ENCODE results near the gene RRP12.

DNA sequence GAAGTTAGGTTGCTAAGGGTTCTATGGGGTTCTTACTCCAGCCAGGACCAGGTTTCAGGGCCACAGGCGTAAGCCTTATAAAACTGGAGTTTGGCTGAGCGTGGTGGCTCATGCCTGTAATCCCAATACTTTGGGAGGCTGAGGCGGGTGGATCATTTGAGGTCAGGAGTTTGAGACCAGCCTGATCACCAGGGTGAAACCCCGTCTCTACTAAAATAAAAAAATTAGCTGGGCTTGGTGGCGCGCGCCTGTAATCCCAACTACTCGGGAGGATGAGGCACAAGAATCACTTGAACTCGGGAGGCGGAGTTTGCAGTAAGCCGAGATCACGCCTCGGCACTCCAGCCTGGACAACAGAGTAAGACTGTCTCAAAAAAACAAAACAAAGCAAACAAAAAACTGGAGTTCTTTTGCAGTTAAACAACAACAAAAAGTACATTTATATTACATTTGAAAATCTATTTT, 347 bp upstream of the RRP12 start:
- no peak for TF ChIP-seq EZH2phosphoT487 (IDR thresholded peaks at IDR 0.05; ENCODE audit: insufficient read depth, low read depth)
- no peak for TF ChIP-seq EZH2 (IDR thresholded peaks at IDR 0.05; ENCODE audit: insufficient read depth, poor library complexity, severe bottlenecking)

All from GM23248 (cell line).